SK-N-SH treated with all-trans-retinoic acid at 6 μM for 48 hours (cell line): ENCODE results near the gene HELQ.

Experiments used
- ATAC-seq: fragments of 200-7000 bp; cut with Tn5 transposase; 3 replicates; pipeline ENCODE4 v1.9.1; 2020; ENCODE audit warnings: mild to moderate bottlenecking, moderate library complexity
- ARNTL ChIP-seq: fragments of 450-650 bp; formaldehyde crosslinking; IDR thresholded peaks from 2 replicates; pipeline ENCODE4 v1.5.0; 2020; ENCODE audit warnings: low read depth, mild to moderate bottlenecking, moderate library complexity, borderline replicate concordance
- BACH2 ChIP-seq: fragments of 250-450 bp; sonication (Bioruptor Pico); IDR thresholded peaks from 2 replicates; pipeline ENCODE4 v1.9.0; 2021; ENCODE audit warnings: mild to moderate bottlenecking, borderline replicate concordance
- CREB5 ChIP-seq: fragments of 250-450 bp; sonication (Bioruptor Pico); IDR thresholded peaks from 2 replicates; pipeline ENCODE4 v1.5.1; 2020; ENCODE audit warnings: low read depth, mild to moderate bottlenecking, moderate library complexity
- CSDC2 ChIP-seq: fragments of 250-450 bp; sonication (Bioruptor Pico); IDR thresholded peaks from 2 replicates; pipeline ENCODE4 v1.5.0; 2020; ENCODE audit warnings: mild to moderate bottlenecking, moderate library complexity
- ESRRG ChIP-seq: fragments of 250-450 bp; sonication (Bioruptor Pico); IDR thresholded peaks from 2 replicates; pipeline ENCODE4 v1.6.1; 2021; ENCODE audit warnings: mild to moderate bottlenecking
- GLIS3 ChIP-seq: fragments of 250-450 bp; sonication (Bioruptor Pico); IDR thresholded peaks from 2 replicates; pipeline ENCODE4 v1.5.0; 2020; ENCODE audit warnings: mild to moderate bottlenecking, moderate library complexity
- ISL1 ChIP-seq: fragments of 250-450 bp; sonication (Bioruptor Pico); IDR thresholded peaks from 2 replicates; pipeline ENCODE4 v2.1.2; 2022; ENCODE audit warnings: mild to moderate bottlenecking, moderate library complexity
- OSR1 ChIP-seq: fragments of 250-450 bp; sonication (Bioruptor Pico); IDR thresholded peaks from 2 replicates; pipeline ENCODE4 v1.8.0; 2022; ENCODE audit warnings: moderate library complexity, mild to moderate bottlenecking, inconsistent platforms
- POU6F1 ChIP-seq: fragments of 250-450 bp; sonication (Bioruptor Pico); IDR thresholded peaks from 2 replicates; pipeline ENCODE4 v1.8.0; 2021; ENCODE audit warnings: low read depth, mild to moderate bottlenecking, moderate library complexity, borderline replicate concordance
- PPARA ChIP-seq: fragments of 250-450 bp; sonication (Bioruptor Pico); IDR thresholded peaks from 2 replicates; pipeline ENCODE4 v1.5.0; 2020; ENCODE audit warnings: mild to moderate bottlenecking, borderline replicate concordance
- SNAI2 ChIP-seq: fragments of 250-450 bp; sonication (Bioruptor Pico); IDR thresholded peaks from 2 replicates; pipeline ENCODE4 v1.5.0; 2020; ENCODE audit warnings: mild to moderate bottlenecking, moderate library complexity
- TCF4 ChIP-seq: fragments of 250-450 bp; sonication (Bioruptor Pico); IDR thresholded peaks from 2 replicates; pipeline ENCODE4 v1.8.0; 2021; ENCODE audit warnings: mild to moderate bottlenecking, moderate library complexity, borderline replicate concordance
- ZC3H10 ChIP-seq: fragments of 250-450 bp; sonication (Bioruptor Pico); IDR thresholded peaks from 2 replicates; pipeline ENCODE4 v1.5.1; 2021; ENCODE audit warnings: mild to moderate bottlenecking, moderate library complexity
- ZFP30 ChIP-seq: fragments of 450-650 bp; formaldehyde crosslinking; IDR thresholded peaks from 2 replicates; pipeline ENCODE4 v1.5.0; 2022; ENCODE audit warnings: mild to moderate bottlenecking, moderate library complexity
- ZNF565 ChIP-seq: fragments of 450-650 bp; formaldehyde crosslinking; conservative IDR thresholded peaks from 2 replicates; pipeline ENCODE4 v1.5.0; 2020; ENCODE audit warnings: low read depth, mild to moderate bottlenecking, moderate library complexity
- ZNF70 ChIP-seq: fragments of 450-650 bp; formaldehyde crosslinking; IDR thresholded peaks from 2 replicates; pipeline ENCODE4 v1.5.0; 2020; ENCODE audit warnings: mild to moderate bottlenecking, moderate library complexity
- ZNF8 ChIP-seq: fragments of 450-650 bp; formaldehyde crosslinking; IDR thresholded peaks from 2 replicates; pipeline ENCODE4 v1.5.0; 2020; ENCODE audit warnings: mild to moderate bottlenecking, moderate library complexity
- TF ChIP-seq, protein P1 (sequence below): fragments of 250-450 bp; sonication (Bioruptor Pico); IDR thresholded peaks from 2 replicates; pipeline ENCODE4 v1.5.0; 2020; ENCODE audit warnings: mild to moderate bottlenecking, moderate library complexity
- TF ChIP-seq, protein P2 (sequence below): fragments of 250-450 bp; sonication (Bioruptor Pico); IDR thresholded peaks from 2 replicates; pipeline ENCODE4 v1.8.0; 2020; ENCODE audit warnings: mild to moderate bottlenecking, moderate library complexity, borderline replicate concordance
- TF ChIP-seq, protein P3 (sequence below): fragments of 250-450 bp; sonication (Bioruptor Pico); IDR thresholded peaks from 2 replicates; pipeline ENCODE4 v1.5.1; 2021; ENCODE audit warnings: mild to moderate bottlenecking, moderate library complexity

HELQ gene

GRCh38 chr4:83484500-83485461 is 29.2 kb upstream of the HELQ start, which contains the start of gene ABRAXAS1:
Gene ABRAXAS1 (minus strand): TSS chr4:83485100. CDS start chr4:83485072, 28 bp downstream.
- TF ChIP-seq, protein P1, sequence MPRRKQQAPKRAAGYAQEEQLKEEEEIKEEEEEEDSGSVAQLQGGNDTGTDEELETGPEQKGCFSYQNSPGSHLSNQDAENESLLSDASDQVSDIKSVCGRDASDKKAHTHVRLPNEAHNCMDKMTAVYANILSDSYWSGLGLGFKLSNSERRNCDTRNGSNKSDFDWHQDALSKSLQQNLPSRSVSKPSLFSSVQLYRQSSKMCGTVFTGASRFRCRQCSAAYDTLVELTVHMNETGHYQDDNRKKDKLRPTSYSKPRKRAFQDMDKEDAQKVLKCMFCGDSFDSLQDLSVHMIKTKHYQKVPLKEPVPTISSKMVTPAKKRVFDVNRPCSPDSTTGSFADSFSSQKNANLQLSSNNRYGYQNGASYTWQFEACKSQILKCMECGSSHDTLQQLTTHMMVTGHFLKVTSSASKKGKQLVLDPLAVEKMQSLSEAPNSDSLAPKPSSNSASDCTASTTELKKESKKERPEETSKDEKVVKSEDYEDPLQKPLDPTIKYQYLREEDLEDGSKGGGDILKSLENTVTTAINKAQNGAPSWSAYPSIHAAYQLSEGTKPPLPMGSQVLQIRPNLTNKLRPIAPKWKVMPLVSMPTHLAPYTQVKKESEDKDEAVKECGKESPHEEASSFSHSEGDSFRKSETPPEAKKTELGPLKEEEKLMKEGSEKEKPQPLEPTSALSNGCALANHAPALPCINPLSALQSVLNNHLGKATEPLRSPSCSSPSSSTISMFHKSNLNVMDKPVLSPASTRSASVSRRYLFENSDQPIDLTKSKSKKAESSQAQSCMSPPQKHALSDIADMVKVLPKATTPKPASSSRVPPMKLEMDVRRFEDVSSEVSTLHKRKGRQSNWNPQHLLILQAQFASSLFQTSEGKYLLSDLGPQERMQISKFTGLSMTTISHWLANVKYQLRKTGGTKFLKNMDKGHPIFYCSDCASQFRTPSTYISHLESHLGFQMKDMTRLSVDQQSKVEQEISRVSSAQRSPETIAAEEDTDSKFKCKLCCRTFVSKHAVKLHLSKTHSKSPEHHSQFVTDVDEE: 0 out of 2 replicates have a peak, but pooled peaks have one; percentile 28
- TF ChIP-seq CSDC2 (CRISPR knock-in tag): 0 out of 2 replicates have a peak, but pooled peaks have one; percentile 33
- TF ChIP-seq, protein P2, sequence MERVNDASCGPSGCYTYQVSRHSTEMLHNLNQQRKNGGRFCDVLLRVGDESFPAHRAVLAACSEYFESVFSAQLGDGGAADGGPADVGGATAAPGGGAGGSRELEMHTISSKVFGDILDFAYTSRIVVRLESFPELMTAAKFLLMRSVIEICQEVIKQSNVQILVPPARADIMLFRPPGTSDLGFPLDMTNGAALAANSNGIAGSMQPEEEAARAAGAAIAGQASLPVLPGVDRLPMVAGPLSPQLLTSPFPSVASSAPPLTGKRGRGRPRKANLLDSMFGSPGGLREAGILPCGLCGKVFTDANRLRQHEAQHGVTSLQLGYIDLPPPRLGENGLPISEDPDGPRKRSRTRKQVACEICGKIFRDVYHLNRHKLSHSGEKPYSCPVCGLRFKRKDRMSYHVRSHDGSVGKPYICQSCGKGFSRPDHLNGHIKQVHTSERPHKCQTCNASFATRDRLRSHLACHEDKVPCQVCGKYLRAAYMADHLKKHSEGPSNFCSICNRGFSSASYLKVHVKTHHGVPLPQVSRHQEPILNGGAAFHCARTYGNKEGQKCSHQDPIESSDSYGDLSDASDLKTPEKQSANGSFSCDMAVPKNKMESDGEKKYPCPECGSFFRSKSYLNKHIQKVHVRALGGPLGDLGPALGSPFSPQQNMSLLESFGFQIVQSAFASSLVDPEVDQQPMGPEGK (CRISPR knock-in tag): no peak
- peak; percentile 96 for ATAC-seq

DNA sequence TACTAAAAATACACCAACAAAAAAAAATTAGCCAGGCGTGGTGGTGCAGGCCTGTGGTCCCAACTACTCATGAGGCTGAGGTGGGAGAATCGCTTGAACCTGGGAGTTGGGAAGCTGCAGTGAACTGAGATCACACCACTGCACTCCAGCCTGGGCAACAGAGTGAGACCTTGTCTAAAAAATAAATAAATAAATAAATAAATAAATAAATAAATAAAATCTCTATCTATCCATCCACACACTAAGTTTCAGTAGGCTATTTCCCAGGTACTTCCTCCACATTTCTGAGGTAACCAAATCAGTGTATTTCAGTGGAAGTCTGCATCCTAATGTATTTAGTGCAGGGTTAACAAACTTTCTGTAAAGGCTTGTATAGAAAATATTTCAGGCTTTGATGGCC is 18.3 kb upstream of the HELQ start:
- TF ChIP-seq GLIS3 (CRISPR knock-in tag) (no peak), ZNF70 (CRISPR knock-in tag) (no peak), ESRRG (CRISPR knock-in tag) (no peak), ZNF565 (no peak), ISL1 (CRISPR knock-in tag) (no peak), TCF4 (CRISPR knock-in tag) (no peak), SNAI2 (CRISPR knock-in tag) (no peak), ZFP30 (CRISPR knock-in tag) (no peak), ZC3H10 (CRISPR knock-in tag) (no peak), ZNF8 (CRISPR knock-in tag) (no peak), POU6F1 (CRISPR knock-in tag) (no peak), PPARA (CRISPR knock-in tag) (no peak)
- TF ChIP-seq, protein P3, sequence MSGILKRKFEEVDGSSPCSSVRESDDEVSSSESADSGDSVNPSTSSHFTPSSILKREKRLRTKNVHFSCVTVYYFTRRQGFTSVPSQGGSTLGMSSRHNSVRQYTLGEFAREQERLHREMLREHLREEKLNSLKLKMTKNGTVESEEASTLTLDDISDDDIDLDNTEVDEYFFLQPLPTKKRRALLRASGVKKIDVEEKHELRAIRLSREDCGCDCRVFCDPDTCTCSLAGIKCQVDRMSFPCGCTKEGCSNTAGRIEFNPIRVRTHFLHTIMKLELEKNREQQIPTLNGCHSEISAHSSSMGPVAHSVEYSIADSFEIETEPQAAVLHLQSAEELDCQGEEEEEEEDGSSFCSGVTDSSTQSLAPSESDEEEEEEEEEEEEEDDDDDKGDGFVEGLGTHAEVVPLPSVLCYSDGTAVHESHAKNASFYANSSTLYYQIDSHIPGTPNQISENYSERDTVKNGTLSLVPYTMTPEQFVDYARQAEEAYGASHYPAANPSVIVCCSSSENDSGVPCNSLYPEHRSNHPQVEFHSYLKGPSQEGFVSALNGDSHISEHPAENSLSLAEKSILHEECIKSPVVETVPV: no peak
- ATAC-seq: no peak

DNA sequence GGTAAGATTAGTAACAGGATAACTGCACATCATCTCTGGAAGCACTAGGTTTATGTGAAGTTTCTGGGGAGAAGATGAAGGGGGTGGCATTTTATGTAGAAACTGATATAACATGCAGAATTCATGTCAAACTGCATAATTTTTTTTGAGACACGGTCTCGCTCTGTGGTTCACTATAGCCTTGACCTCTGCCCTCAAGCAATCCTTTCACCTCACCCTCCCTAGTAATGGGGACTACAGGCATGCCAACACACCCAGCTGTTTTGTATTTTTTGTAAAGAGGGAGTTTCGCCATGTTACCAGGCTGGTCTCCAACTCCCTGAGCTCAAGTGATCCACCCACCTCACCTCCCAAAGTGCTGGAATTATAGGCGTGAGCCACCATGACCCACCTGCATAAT is 17.8 kb upstream of the HELQ start:
- ATAC-seq: no peak
- TF ChIP-seq BACH2 (CRISPR knock-in tag): no peak

GRCh38 chr4:83456184-83456501 is 520 bp upstream of the HELQ start:
- ATAC-seq: no peak
- TF ChIP-seq CREB5 (no peak), OSR1 (no peak), CSDC2 (CRISPR knock-in tag) (no peak), ARNTL (CRISPR knock-in tag) (no peak), ESRRG (CRISPR knock-in tag) (no peak), GLIS3 (CRISPR knock-in tag) (no peak), ZC3H10 (CRISPR knock-in tag) (no peak), ZNF70 (CRISPR knock-in tag) (no peak), ZFP30 (CRISPR knock-in tag) (no peak), PPARA (CRISPR knock-in tag) (no peak), BACH2 (CRISPR knock-in tag) (no peak)
- TF ChIP-seq, protein P1: no peak
